Measurements from ENCODE around the gene AKAIN1. TPM values are rescaled to one million over a fixed set of nuclear protein-coding genes. Genes with fewer than 3 reads are reported as not detected.
A peak's percentile ranks its signal among the peaks of the same experiment; 100 is the strongest.

Gene AKAIN1
- not detected in 2 replicates for total RNA-seq (2014; rRNA removed; shearing (Covaris generic))
- not detected in 2 replicates for total RNA-seq (2022)
- percentile 16 among the genes with signal in this experiment for Bru-seq, nascent RNA
- percentile 9 among the genes with signal in this experiment for BruChase-seq, experiment 1, labeled RNA remaining after a 6-hour chase
- percentile 11 among the genes with signal in this experiment for BruChase-seq, experiment 2, labeled RNA remaining after a 2-hour chase
- long read RNA-seq: 0 reads

GRCh38 chr18:5197032-5197434 is at the start of gene AKAIN1:
Gene AKAIN1, minus strand, starts transcription at chr18:5197257. Its CDS starts 204 bp downstream, at chr18:5197053.
- BruUV-seq (replicated peaks): no TSS peak
- no peaks in the 10 kb centered on the region for H3K9me3 ChIP-seq (ENCODE audit: low read length)
- no peak within 1 kb of the TSS for H3K27ac ChIP-seq (ENCODE audit: low read depth, low read length, poor library complexity, severe bottlenecking)
- intact Hi-C loops (cut with micrococcal nuclease; ENCODE audit: unreplicated experiment): no loop called here
- POLR2A ChIA-PET: interaction anchor here (0.5 kb wide), 1 partner anchor 49 kb away, joined by 3 read pairs; no protein-coding TSS in a partner anchor
- CTCF ChIA-PET (ENCODE audit: unreplicated experiment): no interaction called here
- H3K36me3 ChIP-seq (ENCODE audit: insufficient read depth, low read length): no peaks in the 10 kb centered on the region
- H3K9me2 ChIP-seq (ENCODE audit: insufficient read depth, low read length): no peaks in the 10 kb centered on the region
- no peak within 1 kb of the TSS for H3K4me3 ChIP-seq (ENCODE audit: low read depth, low read length, poor library complexity, severe bottlenecking)
- H3K4me2 ChIP-seq (ENCODE audit: low read length): no peak within 1 kb of the TSS
- no peaks in the 10 kb centered on the region for H3K4me1 ChIP-seq (ENCODE audit: insufficient read depth, low read length, poor library complexity, severe bottlenecking)
- no peaks in the 10 kb centered on the region for H3K79me2 ChIP-seq (ENCODE audit: insufficient read depth, low read depth, low read length)
- no peak within 1 kb of the TSS for H2AFZ ChIP-seq (ENCODE audit: low read length)
- TF ChIP-seq CTCF (conservative IDR thresholded peaks at IDR 0.05; ENCODE audit: low read length): no peak
- no peak for TF ChIP-seq EZH2phosphoT487 (IDR thresholded peaks at IDR 0.05; ENCODE audit: borderline replicate concordance, low read depth, low read length)
- H4K20me1 ChIP-seq (ENCODE audit: insufficient read depth, low read length): no peaks in the 10 kb centered on the region
- DNase-seq (ENCODE audit: low spot score): no peak

GRCh38 chr18:5244941-5245340 is 47.9 kb upstream of the AKAIN1 start:
- no peak for DNase-seq (ENCODE audit: low spot score)
- H3K9me3 ChIP-seq (ENCODE audit: low read length): no peaks in the 10 kb centered on the region
- H4K20me1 ChIP-seq (ENCODE audit: insufficient read depth, low read length): no peaks in the 10 kb centered on the region
- POLR2A ChIA-PET: no interaction called here
- H3K79me2 ChIP-seq (ENCODE audit: insufficient read depth, low read depth, low read length): peaks cover 18% of the 10 kb centered on the region
- H2AFZ ChIP-seq (ENCODE audit: low read length): no peak overlapping the region
- no TSS peak for BruUV-seq (replicated peaks)
- H3K4me1 ChIP-seq (ENCODE audit: insufficient read depth, low read length, poor library complexity, severe bottlenecking): peaks cover 18% of the 10 kb centered on the region
- H3K27ac ChIP-seq (ENCODE audit: low read depth, low read length, poor library complexity, severe bottlenecking): no peak overlapping the region
- H3K4me2 ChIP-seq (ENCODE audit: low read length): no peak overlapping the region
- H3K36me3 ChIP-seq (ENCODE audit: insufficient read depth, low read length): peaks cover 51% of the 10 kb centered on the region
- no peaks in the 10 kb centered on the region for H3K9me2 ChIP-seq (ENCODE audit: insufficient read depth, low read length)
- H3K4me3 ChIP-seq (ENCODE audit: low read depth, low read length, poor library complexity, severe bottlenecking): no peak overlapping the region
- CTCF ChIA-PET (ENCODE audit: unreplicated experiment): no interaction called here
- TF ChIP-seq CTCF (conservative IDR thresholded peaks at IDR 0.05; ENCODE audit: low read length) (no peak), EZH2phosphoT487 (IDR thresholded peaks at IDR 0.05; ENCODE audit: borderline replicate concordance, low read depth, low read length) (no peak)
- intact Hi-C loops (cut with micrococcal nuclease; ENCODE audit: unreplicated experiment): no loop called here

GRCh38 chr18:5239447-5239846 is 42.4 kb upstream of the AKAIN1 start:
- Histone ChIP-seq H4K20me1 (ENCODE audit: insufficient read depth, low read length) (0 out of 2 replicates have a peak, but pooled peaks cover 10% of the 10 kb centered on the region), H2AFZ (ENCODE audit: low read length) (no peak overlapping the region), H3K4me3 (ENCODE audit: low read depth, low read length, poor library complexity, severe bottlenecking) (peak overlapping the region; percentile 93), H3K79me2 (ENCODE audit: insufficient read depth, low read depth, low read length) (peaks cover 36% of the 10 kb centered on the region), H3K9me2 (ENCODE audit: insufficient read depth, low read length) (no peaks in the 10 kb centered on the region), H3K9me3 (ENCODE audit: low read length) (no peaks in the 10 kb centered on the region), H3K4me1 (ENCODE audit: insufficient read depth, low read length, poor library complexity, severe bottlenecking) (peaks cover 41% of the 10 kb centered on the region), H3K36me3 (ENCODE audit: insufficient read depth, low read length) (peaks cover 50% of the 10 kb centered on the region), H3K27ac (ENCODE audit: low read depth, low read length, poor library complexity, severe bottlenecking) (no peak overlapping the region), H3K4me2 (ENCODE audit: low read length) (peak overlapping the region; percentile 97)
- intact Hi-C loops (cut with micrococcal nuclease; ENCODE audit: unreplicated experiment): loop anchor here (5.0 to 10.0 kb wide), 2 partner anchors 167 to 205 kb away; no protein-coding TSS in a partner anchor
- ChIA-PET CTCF (ENCODE audit: unreplicated experiment) (no interaction called here), POLR2A (interaction anchor here (0.9 to 4.8 kb wide), 4 partner anchors 12 to 63 kb away, joined by 3 to 56 read pairs (median 16); partner anchors contain the start of gene ZBTB14)
- TF ChIP-seq EZH2phosphoT487 (IDR thresholded peaks at IDR 0.05; ENCODE audit: borderline replicate concordance, low read depth, low read length) (no peak), CTCF (conservative IDR thresholded peaks at IDR 0.05; ENCODE audit: low read length) (no peak)
- no TSS peak for BruUV-seq (replicated peaks)
- no peak for DNase-seq (ENCODE audit: low spot score)
